A549 (cell line): Measurements from ENCODE around the gene DXO. TPM values are rescaled to one million over a fixed set of nuclear protein-coding genes. Genes with fewer than 3 reads are reported as not detected.
A peak's percentile ranks its signal among the peaks of the same experiment; 100 is the strongest.

ENCODE experiments used
- ATAC-seq, 2 experiments: fragments of 200-7000 bp in 1 of 2; fragments of >200 bp in 1 of 2; cut with Nextera tagmentation in 1 of 2; cut with Tn5 transposase in 1 of 2; 3 replicates each; pipeline versions ENCODE4 v1.8.0 to v1.9.1; 2018 to 2020; ENCODE audit warnings: mild to moderate bottlenecking in 1 of 2, moderate library complexity in 1 of 2
- CTCF ChIA-PET: fragments of 300-600 bp; sonication (Branson Sonifier 250); formaldehyde crosslinking; extraction: SDS; loops from one replicate; lab custom pipeline; 2021; ENCODE audit warnings: antibody characterized with exemption, inconsistent platforms; lab: Yijun Ruan, JAX
- POLR2A ChIA-PET: fragments of 350-600 bp; formaldehyde crosslinking; extraction: SDS; loops from one replicate; lab custom pipeline; 2021; ENCODE audit warnings: antibody characterized with exemption, inconsistent platforms; lab: Yijun Ruan, JAX
- DNase-seq, 2 experiments: peaks; one replicate each; pipeline versions ENCODE4 v3.0.0 to v3.0.0-alpha.2; 2011 to 2016; ENCODE audit warnings: low read depth in 1 of 2, low spot score in 1 of 2
- FAIRE-seq: peaks from 2 replicates; lab custom pipeline; 2011; peaks lifted over from hg19 to GRCh38; lab: Jason Lieb, UNC
- H3K27ac ChIP-seq, 2 experiments: fragments of >200 bp; sonication (Bioruptor Twin); formaldehyde crosslinking; 3 replicates each; pipeline ENCODE4 v1.5.1; 2016 to 2017
- H3K4me1 ChIP-seq: fragments of >200 bp; sonication (Bioruptor Twin); formaldehyde crosslinking; 3 replicates; pipeline ENCODE4 v1.6.1; 2016
- H3K4me2 ChIP-seq: fragments of >200 bp; sonication (Bioruptor Twin); formaldehyde crosslinking; 3 replicates; pipeline ENCODE4 v1.6.1; 2016
- H3K4me3 ChIP-seq: fragments of >200 bp; sonication (Bioruptor Twin); formaldehyde crosslinking; 3 replicates; pipeline ENCODE4 v1.5.1; 2016
- H3K9me3 ChIP-seq: fragments of >200 bp; sonication (Bioruptor Twin); formaldehyde crosslinking; 3 replicates; pipeline ENCODE4 v1.6.1; 2016
- CBX8 ChIP-seq: fragments of 200-600 bp; sonication (generic); IDR thresholded peaks from 2 replicates; pipeline ENCODE4 v1.6.1; 2016
- CEBPB ChIP-seq, 2 experiments: fragments of >200 bp in 1 of 2; sonication (Bioruptor Twin) in 1 of 2; formaldehyde crosslinking in 1 of 2; IDR thresholded peaks; 2 replicates each; pipeline ENCODE4 v1.6.1; 2012 to 2016
- CHD4 ChIP-seq: fragments of 200-600 bp; sonication (generic); IDR thresholded peaks from 2 replicates; pipeline ENCODE4 v1.6.1; 2016; ENCODE audit warnings: antibody characterized with exemption, mild to moderate bottlenecking, borderline replicate concordance
- CTCF ChIP-seq: fragments of >200 bp; sonication (Bioruptor Twin); formaldehyde crosslinking; IDR thresholded peaks from 3 replicates; pipeline ENCODE4 v1.5.1; 2016
- E2F6 ChIP-seq: IDR thresholded peaks from 2 replicates; pipeline ENCODE4 v1.6.1; 2012; ENCODE audit warnings: low read depth, borderline replicate concordance
- ELK1 ChIP-seq: fragments of 150-350 bp; IDR thresholded peaks from 2 replicates; pipeline ENCODE4 v1.6.1; 2014; ENCODE audit warnings: low read depth, mild to moderate bottlenecking, low read length
- EP300 ChIP-seq, 2 experiments: fragments of >200 bp; sonication (Bioruptor Twin); formaldehyde crosslinking; IDR thresholded peaks; 2 replicates in 1 of 2; 3 replicates in 1 of 2; pipeline ENCODE4 v1.6.1; 2016 to 2017
- FOXS1 ChIP-seq: fragments of 250-450 bp; sonication (Bioruptor Pico); IDR thresholded peaks from 2 replicates; pipeline ENCODE4 v1.5.0; 2020; ENCODE audit warnings: mild to moderate bottlenecking, moderate library complexity
- HEYL ChIP-seq: fragments of 250-450 bp; sonication (Bioruptor Pico); IDR thresholded peaks from 2 replicates; pipeline ENCODE4 v1.8.0; 2021; ENCODE audit warnings: mild to moderate bottlenecking, moderate library complexity
- HOXA7 ChIP-seq: fragments of 250-450 bp; sonication (Bioruptor Pico); IDR thresholded peaks from 2 replicates; pipeline ENCODE4 v1.5.0; 2020; ENCODE audit warnings: mild to moderate bottlenecking, moderate library complexity
- JUN ChIP-seq, 2 experiments: fragments of >200 bp; sonication (Bioruptor Twin); formaldehyde crosslinking; IDR thresholded peaks; 2 replicates in 1 of 2; 3 replicates in 1 of 2; pipeline ENCODE4 v1.6.1; 2016 to 2017
- KDM1A ChIP-seq: fragments of 200-600 bp; sonication (generic); IDR thresholded peaks from 2 replicates; pipeline ENCODE4 v1.6.1; 2016; ENCODE audit warnings: low read depth, mild to moderate bottlenecking
- KDM5A ChIP-seq: fragments of 200-600 bp; sonication (generic); IDR thresholded peaks from 2 replicates; pipeline ENCODE4 v1.6.1; 2016; ENCODE audit warnings: antibody characterized with exemption, mild to moderate bottlenecking
- MAFK ChIP-seq: fragments of 450-650 bp; IDR thresholded peaks from 2 replicates; pipeline ENCODE4 v1.6.1; 2014; ENCODE audit not compliant: partially characterized antibody
- MAZ ChIP-seq: fragments of 150-350 bp; IDR thresholded peaks from 2 replicates; pipeline ENCODE4 v1.6.1; 2014; ENCODE audit warnings: antibody characterized with exemption, low read depth, low read length, borderline replicate concordance
- NFE2L2 ChIP-seq: fragments of 150-350 bp; conservative IDR thresholded peaks from 2 replicates; pipeline ENCODE4 v1.6.1; 2014; ENCODE audit warnings: low read length
- RNF2 ChIP-seq: fragments of 200-600 bp; sonication (generic); IDR thresholded peaks from 2 replicates; pipeline ENCODE4 v1.6.1; 2016; ENCODE audit warnings: low read depth, mild to moderate bottlenecking, antibody characterized with exemption, moderate library complexity, borderline replicate concordance
- SMC3 ChIP-seq: fragments of >200 bp; sonication (Bioruptor Twin); formaldehyde crosslinking; IDR thresholded peaks from 3 replicates; pipeline ENCODE4 v1.6.1; 2018; ENCODE audit warnings: inconsistent platforms
- TP53 ChIP-seq: fragments of 250-450 bp; sonication (Bioruptor Pico); IDR thresholded peaks from 2 replicates; pipeline ENCODE4 v1.5.0; 2021; ENCODE audit warnings: mild to moderate bottlenecking, moderate library complexity
- ZSCAN20 ChIP-seq: fragments of 250-450 bp; sonication (Bioruptor Pico); IDR thresholded peaks from 2 replicates; pipeline ENCODE4 v1.8.0; 2022; ENCODE audit warnings: mild to moderate bottlenecking, moderate library complexity
- WGBS: methylation state at CpG from one replicate; pipeline ENCODE4 v1.1.6; 2017; ENCODE audit errors: missing lambda C conversion rate; 5-methylcytosine and 5-hydroxymethylcytosine counted together
- polyA plus RNA-seq, 4 experiments: library from polyadenylated mRNA; depleted of rRNA in 3 of 4; stranded (reverse); fragments of >200 nt; fragmentation: RNase III in 1 of 4; extraction: RNeasy Plus Mini Kit Qiagen cat#74134 plus additional on column Dnase treatment in 1 of 4; gene quantifications; 2 replicates in 3 of 4; 3 replicates in 1 of 4; pipeline ENCODE4 v1.2.3, GENCODE V29; 2011 to 2017

The DXO gene
- polyA plus RNA-seq, 2 of the 4 experiments (the other 2 are of a cell fraction): 12.7 to 15.6 TPM

GRCh38 chr6:31948753-31949413 is 23.1 kb downstream of the DXO start:
- no peak overlapping the region for H3K4me3 ChIP-seq
- no peak overlapping the region for H3K27ac ChIP-seq
- POLR2A ChIA-PET: no interaction called here
- DNase-seq: no peak
- peaks cover 17% of the 10 kb centered on the region for H3K4me1 ChIP-seq
- FAIRE-seq: no peak
- ATAC-seq: no peak
- WGBS: 86% methylated on average over 6 of the region's 6 CpGs
- CTCF ChIA-PET: no interaction called here
- H3K4me2 ChIP-seq: no peak overlapping the region
- no peaks in the 10 kb centered on the region for H3K9me3 ChIP-seq
- TF ChIP-seq FOXS1 (no peak), ELK1 (no peak), TP53 (no peak), HOXA7 (CRISPR knock-in tag) (no peak), RNF2 (no peak), CEBPB (IDR thresholded peaks at IDR 0.05) (0 out of 4 replicates have a peak, but pooled peaks of 1 of the 2 experiments have one; percentile 17)

GRCh38 chr6:31948306-31948705 is 23.6 kb downstream of the DXO start:
- peaks cover 17% of the 10 kb centered on the region for H3K4me1 ChIP-seq
- no peak for ATAC-seq
- CTCF ChIA-PET: no interaction called here
- no peak for FAIRE-seq
- POLR2A ChIA-PET: no interaction called here
- no peak overlapping the region for H3K27ac ChIP-seq
- H3K9me3 ChIP-seq: no peaks in the 10 kb centered on the region
- DNase-seq: no peak
- no peak overlapping the region for H3K4me2 ChIP-seq
- 78% methylated on average over 5 of the region's 5 CpGs for WGBS
- no peak for TF ChIP-seq CBX8
- no peak for TF ChIP-seq MAFK
- TF ChIP-seq CHD4: no peak
- TF ChIP-seq SMC3: no peak
- no peak for TF ChIP-seq HEYL (CRISPR knock-in tag)
- TF ChIP-seq, all 56 proteins: peak for 0
- no peak overlapping the region for H3K4me3 ChIP-seq

DNA sequence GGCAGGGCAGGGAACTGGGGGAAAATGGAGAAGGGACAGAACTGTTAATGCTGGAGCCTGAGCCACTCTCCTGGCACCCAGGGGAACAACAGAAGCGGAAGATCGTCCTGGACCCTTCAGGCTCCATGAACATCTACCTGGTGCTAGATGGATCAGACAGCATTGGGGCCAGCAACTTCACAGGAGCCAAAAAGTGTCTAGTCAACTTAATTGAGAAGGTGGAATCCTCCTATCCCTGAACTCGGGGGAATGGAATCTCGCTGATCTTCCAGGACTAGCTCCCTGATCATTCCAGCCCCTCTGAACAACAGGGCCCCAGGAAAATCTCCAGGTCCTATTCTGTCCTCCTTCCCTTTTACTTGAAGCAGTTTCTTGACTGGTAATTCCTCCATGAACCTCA is 24.1 kb downstream of the DXO start:
- Histone ChIP-seq H3K4me1 (peaks cover 17% of the 10 kb centered on the region), H3K4me2 (no peak overlapping the region), H3K27ac (no peak overlapping the region), H3K9me3 (no peaks in the 10 kb centered on the region), H3K4me3 (no peak overlapping the region)
- DNase-seq: no peak
- no peak for ATAC-seq
- TF ChIP-seq KDM5A: no peak
- no peak for TF ChIP-seq NFE2L2
- no peak for TF ChIP-seq CTCF
- no peak for TF ChIP-seq KDM1A
- no peak for TF ChIP-seq ZSCAN20 (CRISPR knock-in tag)
- TF ChIP-seq MAZ: no peak
- no peak for TF ChIP-seq CHD4
- no peak for TF ChIP-seq EP300 (IDR thresholded peaks at IDR 0.05)
- TF ChIP-seq JUN (IDR thresholded peaks at IDR 0.05): no peak
- TF ChIP-seq MAFK: no peak
- no peak for TF ChIP-seq E2F6
- ChIA-PET POLR2A (no interaction called here), CTCF (no interaction called here)
- 88% methylated on average over 4 of the region's 4 CpGs for WGBS
- FAIRE-seq: no peak
